HG02759 (cell line): ENCODE results near the gene GPM6B.
"Not testable (repeated sequence)": the region's sequence is repeated elsewhere in the genome, so short reads cannot be mapped to it uniquely, and the experiment has no call there.

ENCODE experiments used
- ATAC-seq: cut with Tn5 transposase; IDR thresholded peaks from one replicate; pipeline ENCODE4 v1.9.1; 2021; ENCODE audit warnings: mild to moderate bottlenecking, moderate library complexity; ENCODE audit not compliant: unreplicated experiment

GPM6B gene

DNA sequence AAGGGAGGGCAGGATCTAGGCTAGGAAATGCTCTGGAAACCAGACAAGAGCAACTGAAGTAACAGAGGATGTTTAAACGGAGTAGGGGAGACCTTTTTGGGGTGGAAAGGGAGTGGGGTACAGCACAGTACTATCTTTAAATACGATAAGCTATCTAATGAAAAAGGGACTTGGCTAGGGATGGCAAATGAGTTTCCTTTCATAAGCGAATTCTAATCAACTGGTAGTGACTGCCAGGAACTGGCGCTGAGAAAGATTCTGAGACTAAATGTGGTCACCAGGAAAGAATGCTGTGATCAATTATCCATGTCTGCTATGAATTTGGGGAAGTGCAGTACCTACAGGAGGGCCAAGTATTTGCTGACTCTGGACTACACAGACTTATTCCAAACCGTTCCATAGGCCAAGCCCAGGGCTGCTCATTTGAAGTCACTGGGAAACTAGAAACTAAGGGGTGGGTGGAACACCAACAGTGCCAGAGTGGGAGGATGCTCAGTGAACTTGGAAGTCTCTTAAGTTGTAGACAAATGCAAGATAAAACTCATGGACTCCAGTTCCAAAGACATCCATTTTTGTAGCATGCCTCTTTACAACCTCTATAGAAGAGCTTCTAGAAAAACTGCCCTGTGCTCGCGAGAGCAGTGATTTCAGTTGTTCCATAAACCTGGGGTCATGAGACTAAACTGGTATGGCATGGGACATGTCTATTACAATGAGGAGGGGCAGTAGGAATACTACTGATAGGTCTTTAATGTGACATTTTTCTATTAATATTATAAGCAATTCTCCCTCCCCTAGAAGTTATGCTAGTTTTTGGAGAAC lies 84.4 kb downstream of the GPM6B start:
- ATAC-seq, result no peak

DNA sequence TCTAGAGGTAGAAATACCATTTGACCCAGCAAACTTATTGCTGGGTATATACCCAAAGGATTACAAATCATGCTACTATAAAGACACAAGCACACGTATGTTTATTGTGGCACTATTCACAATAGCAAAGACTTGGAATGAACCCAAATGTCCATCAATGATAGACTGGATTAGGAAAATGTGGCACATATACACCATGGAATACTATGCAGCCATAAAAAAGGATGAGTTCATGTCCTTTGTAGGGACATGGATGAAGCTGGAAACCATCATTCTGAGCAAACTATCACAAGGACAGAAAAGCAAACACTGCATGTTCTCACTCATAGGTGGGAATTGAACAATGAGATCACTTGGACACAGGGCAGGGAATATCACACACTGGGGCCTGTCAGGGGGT lies 86.4 kb downstream of the GPM6B start:
- ATAC-seq, result not testable (repeated sequence)

DNA sequence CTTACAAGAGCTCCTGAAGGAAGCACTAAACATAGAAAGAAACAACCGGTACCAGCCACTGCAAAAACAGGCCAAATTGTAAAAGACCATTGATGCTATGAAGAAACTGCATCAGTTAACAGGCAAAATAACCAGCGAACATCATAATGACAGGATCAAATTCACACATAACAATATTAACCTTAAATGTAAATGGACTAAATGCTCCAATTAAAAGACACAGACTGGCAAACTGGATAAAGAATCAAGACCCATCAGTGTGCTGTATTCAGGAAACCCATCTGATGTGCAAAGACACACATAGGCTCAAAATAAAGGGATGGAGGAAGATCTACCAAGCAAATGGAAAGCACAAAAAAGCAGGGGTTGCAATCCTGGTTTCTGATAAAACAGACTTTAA lies 90.3 kb downstream of the GPM6B start:
- ATAC-seq, result not testable (repeated sequence)

GRCh38 chrX:13724878-13725277 lies 92.0 kb downstream of the GPM6B start:
- ATAC-seq, result not testable (repeated sequence)

- no peak for ATAC-seq
Observed at GRCh38 chrX:13721819-13722519, 94.9 kb downstream of the GPM6B start.

DNA sequence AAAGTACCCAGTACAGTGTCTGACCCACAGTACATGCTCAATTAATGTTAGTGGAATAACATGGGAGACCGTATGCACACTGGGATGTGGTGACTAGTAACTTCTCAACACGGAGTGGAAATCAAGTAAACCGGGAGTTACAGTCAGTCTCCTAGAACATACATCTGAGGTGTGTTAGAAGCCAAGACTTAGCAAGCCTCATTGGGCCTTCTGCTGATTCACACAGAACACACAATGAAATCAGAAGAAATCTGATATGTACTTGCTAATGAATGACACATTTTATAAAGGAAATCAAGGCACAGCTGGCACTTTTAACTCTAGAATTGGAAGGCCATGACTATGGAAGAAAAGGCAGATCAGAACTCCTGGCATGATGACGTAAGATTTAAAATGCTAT lies 95.5 kb downstream of the GPM6B start:
- no peak for ATAC-seq
